Measurements from ENCODE around the gene BARX2.

BARX2 gene

DNA sequence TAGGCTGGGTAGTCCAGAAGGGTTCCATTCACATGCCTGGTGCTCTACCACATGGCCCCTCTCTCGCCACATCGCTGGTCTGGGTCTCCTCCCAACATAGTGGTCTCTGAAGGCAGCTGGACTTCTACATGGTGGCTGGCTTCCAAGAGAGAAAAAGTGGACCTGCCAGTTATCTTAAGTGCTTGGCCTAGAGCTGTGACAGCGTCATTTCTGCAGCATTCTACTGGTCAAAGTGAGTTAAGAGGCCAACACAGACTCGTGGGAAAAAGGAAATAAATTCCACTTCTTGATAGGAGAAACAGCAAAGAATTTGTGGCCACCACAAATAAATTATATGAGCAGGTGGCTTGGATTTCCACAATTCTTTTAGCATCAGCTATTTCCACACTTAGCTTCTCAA is 21.0 kb upstream of the BARX2 start:
- TF ChIP-seq FOXP2 (optimal IDR thresholded peaks at IDR 0.05; ENCODE audit: borderline replicate concordance, extremely low read depth, extremely low read length, insufficient read depth) (no peak), TAF1 (IDR thresholded peaks at IDR 0.05; ENCODE audit: borderline replicate concordance, insufficient read depth, low read length) (no peak), SIN3A (IDR thresholded peaks at IDR 0.05; ENCODE audit: borderline replicate concordance, insufficient read depth, low read length) (no peak), POLR2AphosphoS5 (IDR thresholded peaks at IDR 0.05; ENCODE audit: low read depth, low read length) (no peak)
- TF ChIP-seq, protein P1, sequence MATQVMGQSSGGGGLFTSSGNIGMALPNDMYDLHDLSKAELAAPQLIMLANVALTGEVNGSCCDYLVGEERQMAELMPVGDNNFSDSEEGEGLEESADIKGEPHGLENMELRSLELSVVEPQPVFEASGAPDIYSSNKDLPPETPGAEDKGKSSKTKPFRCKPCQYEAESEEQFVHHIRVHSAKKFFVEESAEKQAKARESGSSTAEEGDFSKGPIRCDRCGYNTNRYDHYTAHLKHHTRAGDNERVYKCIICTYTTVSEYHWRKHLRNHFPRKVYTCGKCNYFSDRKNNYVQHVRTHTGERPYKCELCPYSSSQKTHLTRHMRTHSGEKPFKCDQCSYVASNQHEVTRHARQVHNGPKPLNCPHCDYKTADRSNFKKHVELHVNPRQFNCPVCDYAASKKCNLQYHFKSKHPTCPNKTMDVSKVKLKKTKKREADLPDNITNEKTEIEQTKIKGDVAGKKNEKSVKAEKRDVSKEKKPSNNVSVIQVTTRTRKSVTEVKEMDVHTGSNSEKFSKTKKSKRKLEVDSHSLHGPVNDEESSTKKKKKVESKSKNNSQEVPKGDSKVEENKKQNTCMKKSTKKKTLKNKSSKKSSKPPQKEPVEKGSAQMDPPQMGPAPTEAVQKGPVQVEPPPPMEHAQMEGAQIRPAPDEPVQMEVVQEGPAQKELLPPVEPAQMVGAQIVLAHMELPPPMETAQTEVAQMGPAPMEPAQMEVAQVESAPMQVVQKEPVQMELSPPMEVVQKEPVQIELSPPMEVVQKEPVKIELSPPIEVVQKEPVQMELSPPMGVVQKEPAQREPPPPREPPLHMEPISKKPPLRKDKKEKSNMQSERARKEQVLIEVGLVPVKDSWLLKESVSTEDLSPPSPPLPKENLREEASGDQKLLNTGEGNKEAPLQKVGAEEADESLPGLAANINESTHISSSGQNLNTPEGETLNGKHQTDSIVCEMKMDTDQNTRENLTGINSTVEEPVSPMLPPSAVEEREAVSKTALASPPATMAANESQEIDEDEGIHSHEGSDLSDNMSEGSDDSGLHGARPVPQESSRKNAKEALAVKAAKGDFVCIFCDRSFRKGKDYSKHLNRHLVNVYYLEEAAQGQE (IDR thresholded peaks at IDR 0.05; ENCODE audit: insufficient read depth in 1 of 2, low read depth in 2 of 2, low read length in 2 of 2): no peak

GRCh38 chr11:129359748-129360147 is 15.9 kb upstream of the BARX2 start:
- TF ChIP-seq, protein P1 (IDR thresholded peaks at IDR 0.05; ENCODE audit: insufficient read depth in 1 of 2, low read depth in 2 of 2, low read length in 2 of 2): no peak
- TF ChIP-seq POLR2AphosphoS5 (IDR thresholded peaks at IDR 0.05; ENCODE audit: low read depth, low read length): no peak
- no peak for TF ChIP-seq SIN3A (IDR thresholded peaks at IDR 0.05; ENCODE audit: borderline replicate concordance, insufficient read depth, low read length)
- TF ChIP-seq TAF1 (IDR thresholded peaks at IDR 0.05; ENCODE audit: borderline replicate concordance, insufficient read depth, low read length): no peak
- TF ChIP-seq FOXP2 (optimal IDR thresholded peaks at IDR 0.05; ENCODE audit: borderline replicate concordance, extremely low read depth, extremely low read length, insufficient read depth): no peak

DNA sequence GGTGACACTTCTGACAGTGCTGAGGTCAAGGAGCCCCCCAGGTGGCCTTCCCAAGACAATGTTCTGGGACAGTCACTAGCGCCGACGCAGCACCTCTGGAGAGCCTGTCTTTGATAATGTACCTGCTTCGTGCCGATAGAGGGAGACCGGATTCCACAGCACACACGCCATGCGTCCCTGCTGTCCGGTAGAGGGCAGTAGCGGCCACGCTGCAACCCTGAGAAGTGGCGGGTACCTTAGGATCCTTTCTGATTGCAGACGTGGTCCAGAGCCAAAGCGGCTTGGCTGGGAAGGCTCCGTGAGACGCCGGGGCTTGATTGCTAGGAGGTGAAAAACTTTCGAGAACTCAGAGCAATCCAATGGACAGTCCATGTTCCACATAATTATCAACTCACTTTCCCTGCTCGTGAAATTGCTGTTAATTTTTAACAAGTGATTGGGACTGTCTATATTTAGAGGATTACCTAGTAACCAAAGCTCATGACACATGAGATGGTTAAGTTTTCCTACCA is 11.4 kb upstream of the BARX2 start:
- no peak for TF ChIP-seq POLR2AphosphoS5 (IDR thresholded peaks at IDR 0.05; ENCODE audit: low read depth, low read length)
- TF ChIP-seq FOXP2 (optimal IDR thresholded peaks at IDR 0.05; ENCODE audit: borderline replicate concordance, extremely low read depth, extremely low read length, insufficient read depth): peak; percentile 26
- no peak for TF ChIP-seq TAF1 (IDR thresholded peaks at IDR 0.05; ENCODE audit: borderline replicate concordance, insufficient read depth, low read length)
- TF ChIP-seq, protein P1 (IDR thresholded peaks at IDR 0.05; ENCODE audit: insufficient read depth in 1 of 2, low read depth in 2 of 2, low read length in 2 of 2): no peak
- TF ChIP-seq SIN3A (IDR thresholded peaks at IDR 0.05; ENCODE audit: borderline replicate concordance, insufficient read depth, low read length): no peak

- TF ChIP-seq, protein P1 (IDR thresholded peaks at IDR 0.05; ENCODE audit: insufficient read depth in 1 of 2, low read depth in 2 of 2, low read length in 2 of 2): no peak
- TF ChIP-seq FOXP2 (optimal IDR thresholded peaks at IDR 0.05; ENCODE audit: borderline replicate concordance, extremely low read depth, extremely low read length, insufficient read depth) (no peak), POLR2AphosphoS5 (IDR thresholded peaks at IDR 0.05; ENCODE audit: low read depth, low read length) (no peak), TAF1 (IDR thresholded peaks at IDR 0.05; ENCODE audit: borderline replicate concordance, insufficient read depth, low read length) (no peak), SIN3A (IDR thresholded peaks at IDR 0.05; ENCODE audit: borderline replicate concordance, insufficient read depth, low read length) (no peak)
Observed at GRCh38 chr11:129365816-129366215, 9.8 kb upstream of the BARX2 start.

Data from PFSK-1 (cell line).